COR-L47 (cell line): ENCODE measurements around the gene ITGAD.
"Not testable (repeated sequence)": the region's sequence is repeated elsewhere in the genome, so short reads cannot be mapped to it uniquely, and the experiment has no call there.

Experiments
- DNase-seq: peaks from one replicate; lab custom pipeline; 2025; lab: John Stamatoyannopoulos, UW

ITGAD gene

GRCh38 chr16:31403590-31404352 is 10.6 kb downstream of the ITGAD start:
- DNase-seq = no peak

DNA sequence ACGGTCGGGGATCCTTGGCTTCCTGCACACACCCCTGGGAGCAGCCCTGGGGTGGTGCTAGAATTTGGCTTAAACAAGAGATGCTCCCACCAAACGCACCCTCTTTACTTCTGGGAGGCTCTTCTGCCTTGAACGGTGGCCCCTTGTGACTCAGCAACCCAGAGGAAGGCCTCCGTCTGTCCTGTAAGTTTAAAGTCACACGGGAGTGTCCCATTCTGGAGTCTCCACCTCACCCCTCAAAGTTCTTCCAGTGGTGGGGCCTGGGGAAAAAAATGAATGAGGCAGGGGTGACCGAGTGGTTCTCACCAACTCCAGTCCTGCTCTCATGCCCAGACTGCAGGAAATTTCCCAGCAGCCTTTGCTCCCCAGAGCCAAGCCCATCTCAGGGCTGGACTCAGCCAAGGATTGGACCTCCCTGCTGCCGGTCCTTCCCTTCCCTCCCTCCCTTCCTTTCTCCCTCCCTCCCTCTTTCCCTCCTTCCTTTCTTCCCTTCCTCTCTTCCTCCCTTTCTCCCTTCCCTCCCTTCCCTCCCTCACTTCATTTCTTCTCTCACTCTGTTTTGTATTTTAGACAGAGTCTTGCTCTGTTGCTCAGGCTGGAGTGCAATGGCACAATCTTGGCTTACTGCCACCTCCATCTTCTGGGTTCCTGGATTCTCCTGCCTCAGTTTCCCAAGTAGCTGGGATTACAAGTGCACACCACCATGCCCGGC is 11.4 kb downstream of the ITGAD start:
- DNase-seq = no peak

DNA sequence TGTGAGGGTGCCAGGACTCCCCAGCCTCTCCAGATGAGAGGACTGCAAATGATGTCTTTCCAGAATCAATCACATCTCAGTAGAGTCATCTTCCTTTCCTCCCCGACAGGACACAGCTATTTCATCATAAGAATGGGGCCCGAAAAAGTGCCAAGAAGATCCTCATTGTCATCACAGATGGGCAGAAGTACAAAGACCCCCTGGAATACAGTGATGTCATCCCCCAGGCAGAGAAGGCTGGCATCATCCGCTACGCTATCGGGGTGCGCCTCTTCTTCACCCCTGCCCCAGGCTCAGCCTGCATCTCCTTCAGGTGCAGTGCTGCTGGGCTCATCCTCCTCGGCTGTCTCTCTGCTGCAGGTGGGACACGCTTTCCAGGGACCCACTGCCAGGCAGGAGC is 14.3 kb downstream of the ITGAD start:
- no peak for DNase-seq

DNA sequence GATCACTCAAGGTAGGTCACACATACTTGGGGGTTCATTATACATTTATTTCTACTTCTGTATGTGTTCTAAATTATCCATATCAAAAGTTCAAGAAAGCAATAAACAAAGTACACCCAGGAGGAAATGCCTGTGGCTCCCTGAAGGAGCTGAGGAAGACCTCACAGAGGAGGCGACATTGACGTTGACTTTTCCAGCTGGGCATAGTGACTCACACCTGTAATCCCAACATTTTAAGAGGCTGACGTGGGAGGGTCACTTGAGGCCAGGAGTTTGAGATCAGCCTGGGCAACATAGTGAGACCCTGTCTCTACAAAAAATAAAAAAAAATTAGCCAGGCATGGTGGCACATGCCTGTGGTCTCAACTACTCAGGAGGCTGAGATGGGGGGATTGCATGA is 16.3 kb downstream of the ITGAD start:
- DNase-seq = no peak

DNA sequence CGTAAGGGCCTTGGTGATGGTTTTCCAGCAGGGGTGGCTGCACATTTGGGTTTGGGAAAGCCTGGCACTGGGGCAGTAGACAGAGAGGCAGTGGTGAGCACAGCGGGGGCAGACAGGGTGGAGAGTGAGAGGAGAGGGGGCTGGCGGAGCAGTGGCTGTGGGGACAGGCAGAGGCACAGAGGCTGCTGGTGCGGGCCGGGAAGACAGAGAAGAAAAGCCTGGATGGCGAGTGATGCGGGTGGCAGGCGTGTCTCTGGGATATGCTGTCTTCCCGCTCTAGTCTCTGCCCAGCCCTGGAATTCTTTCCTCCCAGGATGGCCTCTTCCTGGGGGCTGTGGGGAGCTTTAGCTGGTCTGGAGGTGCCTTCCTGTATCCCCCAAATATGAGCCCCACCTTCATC is 16.9 kb downstream of the ITGAD start:
- DNase-seq = no peak

DNA sequence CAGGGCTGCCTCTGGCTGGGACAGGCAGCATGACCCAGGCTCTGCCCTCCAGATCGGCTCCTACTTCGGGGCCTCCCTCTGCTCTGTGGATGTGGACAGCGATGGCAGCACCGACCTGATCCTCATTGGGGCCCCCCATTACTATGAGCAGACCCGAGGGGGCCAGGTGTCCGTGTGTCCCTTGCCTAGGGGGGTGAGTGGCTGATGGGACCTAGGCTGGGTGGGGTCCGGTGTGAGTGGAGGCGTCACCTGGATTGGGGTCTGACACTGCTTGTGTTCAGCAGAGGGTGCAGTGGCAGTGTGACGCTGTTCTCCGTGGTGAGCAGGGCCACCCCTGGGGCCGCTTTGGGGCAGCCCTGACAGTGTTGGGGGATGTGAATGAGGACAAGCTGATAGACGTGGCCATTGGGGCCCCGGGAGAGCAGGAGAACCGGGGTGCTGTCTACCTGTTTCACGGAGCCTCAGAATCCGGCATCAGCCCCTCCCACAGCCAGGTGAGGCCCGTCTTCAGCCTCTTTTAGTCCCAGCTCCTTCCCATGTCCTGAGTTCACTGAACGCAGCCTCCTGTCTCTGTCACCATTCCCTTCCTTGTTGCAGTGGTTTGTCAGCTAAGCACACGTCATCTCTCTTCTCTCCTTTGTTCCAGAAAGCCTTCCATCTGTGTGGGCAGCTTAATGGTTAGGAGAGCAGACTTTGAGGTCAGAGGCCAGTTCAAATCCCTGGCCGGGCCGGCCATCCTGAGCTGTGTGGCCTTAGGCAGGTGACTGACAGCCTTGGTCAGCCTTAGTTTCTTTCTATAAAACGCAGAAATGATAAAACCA is 18.1 kb downstream of the ITGAD start:
- DNase-seq = no peak

GRCh38 chr16:31412750-31413149 is 19.6 kb downstream of the ITGAD start:
- DNase-seq = no peak

- DNase-seq = no peak
Observed at GRCh38 chr16:31413381-31413780, 20.2 kb downstream of the ITGAD start.

DNA sequence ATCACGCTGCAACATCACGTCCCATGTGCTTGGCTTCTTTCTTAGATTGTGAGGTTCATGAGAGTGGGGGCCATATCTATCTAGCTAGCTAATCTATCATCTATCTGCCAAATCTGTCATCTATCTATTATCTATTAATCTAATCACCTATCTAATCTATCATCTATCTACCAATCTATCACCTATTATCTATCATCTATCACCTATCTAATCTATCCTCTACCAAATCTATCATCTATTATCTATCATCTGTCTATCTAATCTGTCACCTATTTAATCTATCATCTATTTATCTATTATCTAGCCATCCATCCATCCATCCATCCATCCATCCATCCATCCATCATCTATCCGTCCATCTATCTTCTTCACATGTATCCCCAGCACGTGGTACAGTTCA is 20.8 kb downstream of the ITGAD start:
- DNase-seq = no peak

GRCh38 chr16:31414706-31415105 is 21.6 kb downstream of the ITGAD start:
- no peak for DNase-seq

GRCh38 chr16:31416371-31416770 is 23.2 kb downstream of the ITGAD start:
- no peak for DNase-seq

DNA sequence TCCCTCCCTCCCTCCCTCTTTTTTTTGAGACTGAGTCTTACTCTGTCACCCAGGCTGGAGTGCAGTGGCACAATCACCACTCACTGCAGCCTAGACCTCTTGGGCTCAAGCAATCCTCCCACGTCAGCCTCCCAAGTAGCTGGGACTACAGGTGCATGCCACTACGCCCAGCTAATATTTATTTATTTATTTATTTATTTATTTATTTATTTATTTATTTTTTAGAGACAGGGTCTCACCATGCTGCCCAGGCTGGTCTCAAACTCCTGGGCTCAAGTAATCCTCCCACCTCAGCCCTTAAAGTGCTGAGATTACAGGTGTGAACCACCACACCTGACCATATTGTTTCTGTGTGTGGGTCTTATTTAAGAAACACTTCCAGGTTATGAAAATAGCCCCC is 23.9 kb downstream of the ITGAD start:
- DNase-seq = not testable (repeated sequence)

DNA sequence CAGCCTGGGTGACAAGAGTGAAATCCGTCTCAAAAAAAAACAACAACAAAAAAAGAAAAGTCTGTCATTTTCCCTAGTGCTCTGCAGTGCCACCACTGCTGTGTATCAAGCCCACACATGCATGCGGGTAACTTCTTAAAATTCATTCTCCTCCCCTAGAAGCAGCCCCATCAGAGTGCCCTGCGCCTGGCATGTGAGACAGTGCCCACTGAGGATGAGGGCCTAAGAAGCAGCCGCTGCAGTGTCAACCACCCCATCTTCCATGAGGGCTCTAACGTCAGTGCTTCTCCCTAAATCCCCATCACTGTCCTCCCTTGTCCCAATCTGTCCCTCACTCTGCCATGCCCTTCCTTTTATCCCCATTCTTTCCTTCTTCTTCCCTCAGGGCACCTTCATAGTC is 24.8 kb downstream of the ITGAD start:
- DNase-seq = no peak

DNA sequence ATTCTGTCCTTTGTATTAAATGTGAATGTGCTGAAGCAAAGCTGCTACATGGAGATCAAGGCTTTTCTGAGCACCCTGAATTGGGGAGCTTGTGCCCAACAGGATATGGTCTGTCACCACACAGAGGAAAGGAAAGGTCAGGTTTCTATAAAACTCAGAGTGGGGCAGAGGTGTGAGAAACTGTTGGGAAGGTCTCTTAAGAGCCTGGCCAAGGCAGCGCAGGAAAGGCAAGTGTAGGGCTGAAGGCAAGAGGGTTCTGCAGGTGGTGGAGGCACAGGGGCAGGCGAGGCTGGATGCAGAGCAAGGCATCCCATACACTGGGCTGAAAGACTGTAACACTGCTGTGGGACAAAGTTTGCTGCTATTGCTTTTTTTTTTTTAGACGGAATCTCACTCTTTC is 26.9 kb downstream of the ITGAD start:
- no peak for DNase-seq

DNA sequence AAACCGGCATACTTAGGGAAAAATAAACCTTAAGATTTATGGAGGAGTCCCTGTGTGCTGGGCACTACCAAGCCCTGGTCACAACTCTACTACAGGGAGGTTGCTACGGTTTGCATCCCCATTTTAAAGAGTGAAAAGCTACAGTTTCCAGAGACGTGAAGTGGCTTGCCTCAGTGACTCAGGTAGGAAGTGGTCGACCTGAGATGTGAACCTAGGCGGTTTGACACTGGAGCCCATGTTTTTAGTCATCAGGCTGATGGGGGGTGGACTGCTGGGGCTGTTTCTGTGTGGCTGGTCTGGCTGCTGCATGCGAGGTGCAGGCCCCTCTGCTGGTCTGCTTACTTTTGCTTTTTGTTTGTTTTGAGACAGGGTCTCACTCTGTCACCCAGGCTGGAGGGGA is 28.5 kb downstream of the ITGAD start:
- no peak for DNase-seq

GRCh38 chr16:31423241-31423640 is 30.1 kb downstream of the ITGAD start:
- DNase-seq = no peak

- DNase-seq = no peak
Observed at GRCh38 chr16:31423801-31424200, 30.7 kb downstream of the ITGAD start.

DNA sequence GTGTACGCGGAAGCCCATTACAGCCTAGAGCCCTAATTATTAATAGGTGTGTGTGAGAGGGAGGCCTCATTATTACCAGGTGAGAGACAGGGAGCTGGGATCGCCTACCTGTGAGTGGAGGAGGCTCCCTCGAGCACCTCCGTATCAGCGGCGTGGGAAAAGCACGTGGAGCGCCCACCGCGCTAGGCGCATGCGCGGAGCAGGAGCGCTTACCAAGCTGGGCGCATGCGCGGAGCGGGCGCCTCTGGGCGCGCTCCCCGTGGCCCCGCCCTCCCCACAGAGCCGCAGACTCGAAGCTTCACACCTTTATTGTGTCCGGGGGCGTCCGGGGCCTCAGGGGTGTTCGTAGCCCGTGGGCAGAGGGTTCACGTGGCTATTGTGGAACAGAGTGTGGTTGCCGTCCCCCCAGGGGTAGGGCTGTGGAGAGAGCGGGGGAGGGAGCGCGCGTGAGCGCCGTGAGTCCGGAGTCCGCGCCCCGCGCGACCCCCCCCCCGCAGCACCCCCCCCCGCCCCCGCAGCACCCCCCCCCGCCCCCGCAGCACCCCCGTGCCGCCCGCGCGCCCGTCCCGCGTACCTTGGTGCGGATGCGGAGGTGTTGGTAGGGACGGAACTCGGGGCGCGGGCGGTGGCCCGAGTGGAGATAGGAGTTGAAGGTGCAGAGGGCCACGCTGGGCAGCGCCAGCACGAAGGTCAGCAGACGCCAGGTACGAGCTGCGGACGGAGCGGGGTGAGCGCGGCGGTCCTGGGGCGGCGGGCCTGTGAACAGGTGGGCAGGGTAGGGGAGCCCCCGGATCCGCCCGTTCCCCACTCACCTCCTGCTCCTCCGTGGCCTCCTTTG is 34.5 kb downstream of the ITGAD start:
- DNase-seq = no peak

- no peak for DNase-seq
Observed at GRCh38 chr16:31428279-31428597, 35.1 kb downstream of the ITGAD start, which contains the start of gene COX6A2. Gene COX6A2 (minus strand): TSS chr16:31428360. CDS start chr16:31428325, 35 bp downstream.

DNA sequence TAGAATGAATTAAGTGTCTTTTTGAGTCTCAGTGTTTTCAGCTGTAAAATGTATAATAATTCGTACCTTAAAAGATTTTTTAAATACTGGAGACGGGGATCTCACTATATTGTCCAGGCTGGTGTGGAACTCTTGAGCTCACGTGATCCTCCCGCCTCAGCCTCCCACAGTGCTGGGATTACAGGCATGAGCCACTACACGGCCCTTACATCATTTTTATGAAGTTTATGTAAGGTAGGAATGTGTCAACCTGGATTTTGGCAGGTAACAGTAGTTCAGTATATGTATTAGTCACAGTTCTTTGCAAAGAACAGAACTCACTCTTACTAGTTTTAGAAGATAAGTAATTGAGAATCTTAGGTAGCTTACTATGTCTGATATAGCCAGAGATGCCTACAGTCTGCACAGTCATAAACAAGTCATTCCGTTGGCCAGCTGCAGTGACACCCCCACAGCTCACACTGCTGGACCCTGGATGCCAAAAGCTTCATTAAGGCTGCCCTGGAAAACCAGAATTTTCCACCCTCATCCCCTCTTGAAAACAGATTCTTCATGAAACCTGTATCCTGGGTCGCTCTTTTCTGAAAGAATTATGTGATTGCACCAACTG is 35.6 kb downstream of the ITGAD start:
- DNase-seq = no peak

DNA sequence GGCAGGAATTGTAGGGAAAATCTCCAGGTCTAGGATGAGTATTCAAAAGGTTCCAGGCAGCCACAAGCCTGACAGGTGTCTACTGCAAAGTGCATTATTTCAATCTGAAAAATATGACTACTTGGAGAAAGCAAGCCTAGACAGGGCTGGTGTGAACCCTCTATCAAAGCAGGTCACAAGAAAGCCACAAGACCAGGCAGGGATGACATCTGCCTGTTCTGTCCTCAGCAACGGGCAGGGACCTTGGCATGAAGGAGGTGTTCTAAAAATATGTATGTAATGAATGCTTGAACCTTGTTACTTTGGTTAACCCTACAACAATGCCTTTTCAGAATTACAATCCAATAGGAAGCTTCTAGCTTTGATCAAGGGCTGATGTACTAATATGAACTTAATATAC is 36.2 kb downstream of the ITGAD start:
- no peak for DNase-seq

DNA sequence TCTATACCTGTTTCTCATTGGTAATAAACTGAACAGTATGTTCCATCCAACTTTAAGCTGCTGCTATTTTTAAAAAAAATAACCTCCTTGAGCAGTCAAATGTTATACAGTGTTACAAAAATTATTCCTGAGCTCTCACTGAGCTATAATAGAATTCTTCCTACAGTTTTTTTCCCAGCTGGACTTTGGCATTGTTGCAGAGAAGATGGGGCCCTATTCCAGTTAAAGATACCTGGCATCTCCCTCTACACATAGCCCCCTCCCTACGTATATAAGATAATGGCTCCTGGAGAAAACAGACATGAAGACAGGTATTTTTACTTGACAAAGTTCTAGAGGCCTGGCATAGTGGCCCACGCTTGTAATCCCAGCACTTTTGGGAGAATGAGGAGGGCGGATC is 36.7 kb downstream of the ITGAD start:
- no peak for DNase-seq
